PC-9 (cell line): ENCODE data around the gene DNAJA4. TPM values are rescaled to one million over a fixed set of nuclear protein-coding genes. Genes with fewer than 3 reads are reported as not detected.
A peak's percentile ranks its signal among the peaks of the same experiment; 100 is the strongest.

ENCODE experiments used
- Bru-seq: library from RNA; stranded (reverse); fragments of 400-500 nt; gene quantifications from one replicate; lab custom pipeline; 2021; lab: Mats Ljungman, UMichigan
- BruChase-seq, 2 experiments: library from RNA; stranded (reverse); fragments of 400-500 nt; gene quantifications; one replicate each; lab custom pipeline; 2021; lab: Mats Ljungman, UMichigan
- BruUV-seq: library from RNA; stranded (reverse); fragments of 400-500 nt; replicated peaks from 2 replicates; lab custom pipeline; 2021; lab: Mats Ljungman, UMichigan
- CTCF ChIA-PET: fragments of 300-600 bp; sonication (Branson Sonifier 250); formaldehyde crosslinking; loops from one replicate; lab custom pipeline; 2022; ENCODE audit warnings: antibody characterized with exemption; lab: Charles Lee
- POLR2A ChIA-PET: fragments of 300-600 bp; sonication (Branson Sonifier 250); formaldehyde crosslinking; loops from one replicate; lab custom pipeline; 2022; ENCODE audit warnings: antibody characterized with exemption; ENCODE audit not compliant: unreplicated experiment; lab: Charles Lee
- DNase-seq, 2 experiments: peaks; one replicate each; pipeline versions ENCODE4 v3.0.0 to v3.0.0-alpha.2; 2015 to 2022; ENCODE audit warnings: mixed read lengths in 1 of 2
- H2AFZ ChIP-seq: fragments of 200-600 bp; sonication (generic); 2 replicates; pipeline ENCODE4 v1.8.1; 2017; ENCODE audit warnings: antibody characterized with exemption
- H3F3A ChIP-seq: fragments of 200-600 bp; sonication (generic); 2 replicates; pipeline ENCODE4 v1.8.1; 2017; ENCODE audit warnings: antibody characterized with exemption, mild to moderate bottlenecking, low read depth; ENCODE audit not compliant: insufficient read depth
- H3K27ac ChIP-seq: fragments of 200-600 bp; sonication (generic); 2 replicates; pipeline ENCODE4 v1.6.1; 2016; ENCODE audit warnings: mixed run types
- H3K27me3 ChIP-seq: fragments of 200-600 bp; sonication (generic); 2 replicates; pipeline ENCODE4 v1.6.1; 2016; ENCODE audit warnings: low read depth, mixed run types; ENCODE audit not compliant: insufficient read depth
- H3K36me3 ChIP-seq: fragments of 200-600 bp; sonication (generic); 2 replicates; pipeline ENCODE4 v1.6.1; 2016; ENCODE audit warnings: low read depth, mixed run types
- H3K4me1 ChIP-seq: fragments of 200-600 bp; sonication (generic); replicated peaks from 2 replicates; pipeline ENCODE4 v1.6.1; 2016; ENCODE audit warnings: mixed run types; ENCODE audit not compliant: insufficient read depth
- H3K4me2 ChIP-seq: fragments of 200-600 bp; sonication (generic); 2 replicates; pipeline ENCODE4 v1.6.1; 2017; ENCODE audit warnings: mixed run types
- H3K4me3 ChIP-seq: fragments of 200-600 bp; sonication (generic); 2 replicates; pipeline ENCODE4 v1.6.1; 2016; ENCODE audit warnings: mixed run types
- H3K79me2 ChIP-seq: fragments of 200-600 bp; sonication (generic); 2 replicates; pipeline ENCODE4 v1.6.1; 2017; ENCODE audit warnings: low read depth, mixed run types
- H3K9me2 ChIP-seq: fragments of 200-600 bp; sonication (generic); 2 replicates; pipeline ENCODE4 v1.8.1; 2017; ENCODE audit warnings: mild to moderate bottlenecking; ENCODE audit not compliant: insufficient read depth
- H3K9me3 ChIP-seq: fragments of 200-600 bp; sonication (generic); 2 replicates; pipeline ENCODE4 v1.8.1; 2016; ENCODE audit warnings: low read depth; ENCODE audit not compliant: insufficient read depth
- H4K20me1 ChIP-seq: fragments of 200-600 bp; sonication (generic); 2 replicates; pipeline ENCODE4 v1.8.1; 2017; ENCODE audit not compliant: insufficient read depth
- CTCF ChIP-seq: fragments of 200-600 bp; sonication (generic); conservative IDR thresholded peaks from 2 replicates; pipeline ENCODE4 v1.6.1; 2017; ENCODE audit warnings: mixed run types, antibody characterized with exemption, mild to moderate bottlenecking, moderate library complexity
- EZH2 ChIP-seq: fragments of 200-600 bp; sonication (generic); IDR thresholded peaks from 2 replicates; pipeline ENCODE4 v1.8.0; 2017; ENCODE audit warnings: antibody characterized with exemption, low read depth
- intact Hi-C: fragments of 100-400 bp; cut with micrococcal nuclease; formaldehyde crosslinking; loops from one replicate; pipeline ENCODE4 v1.10.0; 2022; ENCODE audit not compliant: unreplicated experiment
- long read RNA-seq: library from polyadenylated mRNA; stranded (forward); transcript quantifications from one replicate; pipeline ENCODE4 v2.0.0, GENCODE V29; 2022
- total RNA-seq: library from RNA; stranded (reverse); gene quantifications from 2 replicates; pipeline ENCODE4 v1.2.3, GENCODE V29; 2021

The DNAJA4 gene
- 0.33 and 0.35 TPM in 2 replicates for total RNA-seq
- percentile 14 among the genes with signal in this experiment for Bru-seq, nascent RNA
- BruChase-seq, experiment 1, labeled RNA remaining after a 2-hour chase: percentile 15 among the genes with signal in this experiment
- percentile 21 among the genes with signal in this experiment for BruChase-seq, experiment 2, labeled RNA remaining after a 6-hour chase
- long read RNA-seq: 0 reads

GRCh38 chr15:78264304-78265136 is at the start of gene DNAJA4:
DNAJA4 (plus strand) TSS chr15:78264562; CDS start chr15:78264764, 202 bp downstream.
- Histone ChIP-seq H3K27me3 (no peaks in the 10 kb centered on the region), H3K27ac (no peak within 1 kb of the TSS), H3K9me2 (no peaks in the 10 kb centered on the region), H2AFZ (no peak within 1 kb of the TSS), H3K4me1 (peaks cover 6% of the 10 kb centered on the region), H3F3A (peaks cover 5% of the 10 kb centered on the region), H3K36me3 (no peaks in the 10 kb centered on the region), H3K4me3 (no peak within 1 kb of the TSS), H3K4me2 (no peak within 1 kb of the TSS), H3K9me3 (no peaks in the 10 kb centered on the region), H4K20me1 (no peaks in the 10 kb centered on the region), H3K79me2 (no peaks in the 10 kb centered on the region)
- CTCF ChIA-PET: no interaction called here
- no TSS peak for BruUV-seq
- intact Hi-C loops: no loop called here
- no peak for DNase-seq
- TF ChIP-seq CTCF (no peak), EZH2 (no peak)
- POLR2A ChIA-PET: no interaction called here

- TF ChIP-seq EZH2 (no peak), CTCF (no peak)
- no peaks in the 10 kb centered on the region for H3K36me3 ChIP-seq
- no peaks in the 10 kb centered on the region for H3K27me3 ChIP-seq
- H4K20me1 ChIP-seq: no peaks in the 10 kb centered on the region
- 0 out of 2 replicates have a peak overlapping the region, but pooled peaks have one; percentile 30 for H3K27ac ChIP-seq
- no peaks in the 10 kb centered on the region for H3K79me2 ChIP-seq
- H3F3A ChIP-seq: peaks cover 26% of the 10 kb centered on the region
- intact Hi-C loops: no loop called here
- H3K4me1 ChIP-seq: peaks cover 74% of the 10 kb centered on the region
- ChIA-PET POLR2A (interaction anchor here (0.7 kb wide), 1 partner anchor 106 kb away, joined by 4 read pairs; no protein-coding TSS in a partner anchor), CTCF (interaction anchor here (1.0 to 1.5 kb wide), 3 partner anchors 8 to 24 kb away, joined by 3 to 5 read pairs (median 3); no protein-coding TSS in a partner anchor)
- BruUV-seq: no TSS peak
- no peaks in the 10 kb centered on the region for H3K9me2 ChIP-seq
- no peaks in the 10 kb centered on the region for H3K9me3 ChIP-seq
- peak; percentile 84 to 92 for DNase-seq
- no peak overlapping the region for H2AFZ ChIP-seq
- no peak overlapping the region for H3K4me3 ChIP-seq
- peak overlapping the region; percentile 47 for H3K4me2 ChIP-seq
Measured at GRCh38 chr15:78216276-78217104, 47.9 kb upstream of the DNAJA4 start.

GRCh38 chr15:78220713-78221112 is 43.6 kb upstream of the DNAJA4 start:
- CTCF ChIA-PET: no interaction called here
- Histone ChIP-seq H2AFZ (no peak overlapping the region), H3K27ac (no peak overlapping the region), H3K27me3 (no peaks in the 10 kb centered on the region), H4K20me1 (no peaks in the 10 kb centered on the region), H3K36me3 (no peaks in the 10 kb centered on the region), H3K9me3 (peaks cover 4% of the 10 kb centered on the region; the same call in 1 of the 2 replicates), H3F3A (peaks cover 11% of the 10 kb centered on the region), H3K4me2 (no peak overlapping the region), H3K9me2 (no peaks in the 10 kb centered on the region), H3K79me2 (no peaks in the 10 kb centered on the region), H3K4me1 (peaks cover 35% of the 10 kb centered on the region), H3K4me3 (no peak overlapping the region)
- BruUV-seq: no TSS peak
- no peak for DNase-seq
- intact Hi-C loops: no loop called here
- POLR2A ChIA-PET: no interaction called here
- no peak for TF ChIP-seq CTCF
- no peak for TF ChIP-seq EZH2
